Ovary (tissue), 9 donors: ENCODE measurements around the gene PARS2. TPM values are rescaled to one million over a fixed set of nuclear protein-coding genes. Genes with fewer than 3 reads are reported as not detected.

Experiments used
- DNase-seq, 5 donors: peaks; one replicate each; pipeline ENCODE4 v3.0.0-alpha.2; 2019 to 2020
- H3K27ac ChIP-seq, 2 donors: fragments of 200-600 bp; one replicate each; pipeline versions ENCODE4 v1.5.1 to v1.8.0; 2019 to 2022
- H3K27me3 ChIP-seq: fragments of 200-600 bp; one replicate; pipeline ENCODE4 v1.8.0; 2022
- H3K36me3 ChIP-seq: fragments of 200-600 bp; sonication (generic); one replicate; pipeline ENCODE4 v1.5.1; 2019
- H3K4me1 ChIP-seq: one replicate; pipeline ENCODE4 v1.8.1; 2013; ENCODE audit warnings: mild to moderate bottlenecking, moderate library complexity; ENCODE audit not compliant: insufficient read depth
- H3K4me3 ChIP-seq: fragments of 200-600 bp; sonication (generic); one replicate; pipeline ENCODE4 v1.5.1; 2017
- H3K9me3 ChIP-seq, 2 donors: fragments of 200-600 bp in 1 of 2; sonication (generic) in 1 of 2; one replicate each; pipeline versions ENCODE4 v1.5.1 to v1.8.1; 2013 to 2019; ENCODE audit warnings: mild to moderate bottlenecking in 1 of 2, moderate library complexity in 1 of 2
- EP300 ChIP-seq: sonication (generic); formaldehyde crosslinking; IDR thresholded peaks from one replicate; pipeline ENCODE4 v1.6.1; 2017; ENCODE audit warnings: antibody characterized with exemption
- POLR2A ChIP-seq: fragments of 450-650 bp; IDR thresholded peaks from one replicate; pipeline ENCODE4 v1.6.1; 2017; ENCODE audit warnings: antibody characterized with exemption, mild to moderate bottlenecking, moderate library complexity
- WGBS, 3 donors: extraction: QIAGEN DNeasy Blood & Tissue Kit in 1 of 3; methylation state at CpG; one replicate each; pipeline versions ENCODE4 v1.1.5 to v1.1.7; 2013 to 2017; 5-methylcytosine and 5-hydroxymethylcytosine counted together
- intact Hi-C, 4 donors: fragments of 100-400 bp; cut with DNase I; formaldehyde crosslinking; loops; one replicate each; pipeline versions ENCODE4 v1.11.0 to v1.15.1; 2022 to 2023
- polyA plus RNA-seq, 2 donors: library from polyadenylated mRNA; stranded (reverse); fragments of 200-250 nt in 1 of 2; fragments of 350-450 nt in 1 of 2; fragmentation: Illumina TruSeq in 1 of 2; extraction: RNeasy Lipid Tissue Mini Kit (QIAGEN cat#74804) in 1 of 2; gene quantifications; one replicate each; pipeline ENCODE4 v1.2.3, GENCODE V29; 2013 to 2014
- total RNA-seq, 7 donors: library from RNA; depleted of rRNA in 2 of 7; stranded (reverse); fragments of >200 nt in 2 of 7; fragmentation: NEBNext Ultra II Directional in 3 of 7; extraction: Animal tissue kit (Norgen Biotek cat#: 25700) in 3 of 7; gene quantifications; one replicate each; pipeline versions ENCODE4 v1.1.0 to v1.2.4, GENCODE V29; 2016 to 2023
- TF ChIP-seq, protein P1 (sequence below), 3 donors: fragments of 450-650 bp in 2 of 3; fragments of 200-600 bp in 1 of 3; IDR thresholded peaks; one replicate each; pipeline versions ENCODE4 v1.5.1 to v1.8.0; 2016 to 2022; ENCODE audit warnings: antibody characterized with exemption in 3 of 3, mild to moderate bottlenecking in 1 of 3
- donor health status: DM: no; HTN: no; CAD: no; lungs with moderate emphysema.
- donor health status: DM: no; HTN: no; CAD: no.
- donor health status: Bipolar disorder and iron deficiency.
- donor health status: DM: yes; HTN: yes; CAD: no.
- donor health status: DM: no; HTN: no; CAD: no.
- donor health status: DM: yes; HTN: yes; CAD: no.

The PARS2 gene
- total and polyA plus RNA-seq, 9 donors = 3.2 to 9.6 (median 6.4) TPM

GRCh38 chr1:54812801-54813484 lies 48.6 kb upstream of the PARS2 start:
- Histone ChIP-seq H3K9me3 (no peaks in the 10 kb centered on the region), H3K27me3 (no peaks in the 10 kb centered on the region), H3K4me3 (no peak overlapping the region), H3K36me3 (no peaks in the 10 kb centered on the region), H3K4me1 (no peaks in the 10 kb centered on the region), H3K27ac (no peak overlapping the region)
- TF ChIP-seq EP300 (no peak), POLR2A (no peak)
- TF ChIP-seq, protein P1, sequence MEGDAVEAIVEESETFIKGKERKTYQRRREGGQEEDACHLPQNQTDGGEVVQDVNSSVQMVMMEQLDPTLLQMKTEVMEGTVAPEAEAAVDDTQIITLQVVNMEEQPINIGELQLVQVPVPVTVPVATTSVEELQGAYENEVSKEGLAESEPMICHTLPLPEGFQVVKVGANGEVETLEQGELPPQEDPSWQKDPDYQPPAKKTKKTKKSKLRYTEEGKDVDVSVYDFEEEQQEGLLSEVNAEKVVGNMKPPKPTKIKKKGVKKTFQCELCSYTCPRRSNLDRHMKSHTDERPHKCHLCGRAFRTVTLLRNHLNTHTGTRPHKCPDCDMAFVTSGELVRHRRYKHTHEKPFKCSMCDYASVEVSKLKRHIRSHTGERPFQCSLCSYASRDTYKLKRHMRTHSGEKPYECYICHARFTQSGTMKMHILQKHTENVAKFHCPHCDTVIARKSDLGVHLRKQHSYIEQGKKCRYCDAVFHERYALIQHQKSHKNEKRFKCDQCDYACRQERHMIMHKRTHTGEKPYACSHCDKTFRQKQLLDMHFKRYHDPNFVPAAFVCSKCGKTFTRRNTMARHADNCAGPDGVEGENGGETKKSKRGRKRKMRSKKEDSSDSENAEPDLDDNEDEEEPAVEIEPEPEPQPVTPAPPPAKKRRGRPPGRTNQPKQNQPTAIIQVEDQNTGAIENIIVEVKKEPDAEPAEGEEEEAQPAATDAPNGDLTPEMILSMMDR (IDR thresholded peaks at IDR 0.05) = no peak
- intact Hi-C loops = loop anchor here in 2 of 4 donors (5.0 to 10.0 kb wide), 3 partner anchors 308 to 951 kb away; no protein-coding TSS in a partner anchor
- no peak for DNase-seq
- 76 to 80% (median 77%) methylated on average over 13 of the region's 13 CpGs for WGBS, 3 donors

DNA sequence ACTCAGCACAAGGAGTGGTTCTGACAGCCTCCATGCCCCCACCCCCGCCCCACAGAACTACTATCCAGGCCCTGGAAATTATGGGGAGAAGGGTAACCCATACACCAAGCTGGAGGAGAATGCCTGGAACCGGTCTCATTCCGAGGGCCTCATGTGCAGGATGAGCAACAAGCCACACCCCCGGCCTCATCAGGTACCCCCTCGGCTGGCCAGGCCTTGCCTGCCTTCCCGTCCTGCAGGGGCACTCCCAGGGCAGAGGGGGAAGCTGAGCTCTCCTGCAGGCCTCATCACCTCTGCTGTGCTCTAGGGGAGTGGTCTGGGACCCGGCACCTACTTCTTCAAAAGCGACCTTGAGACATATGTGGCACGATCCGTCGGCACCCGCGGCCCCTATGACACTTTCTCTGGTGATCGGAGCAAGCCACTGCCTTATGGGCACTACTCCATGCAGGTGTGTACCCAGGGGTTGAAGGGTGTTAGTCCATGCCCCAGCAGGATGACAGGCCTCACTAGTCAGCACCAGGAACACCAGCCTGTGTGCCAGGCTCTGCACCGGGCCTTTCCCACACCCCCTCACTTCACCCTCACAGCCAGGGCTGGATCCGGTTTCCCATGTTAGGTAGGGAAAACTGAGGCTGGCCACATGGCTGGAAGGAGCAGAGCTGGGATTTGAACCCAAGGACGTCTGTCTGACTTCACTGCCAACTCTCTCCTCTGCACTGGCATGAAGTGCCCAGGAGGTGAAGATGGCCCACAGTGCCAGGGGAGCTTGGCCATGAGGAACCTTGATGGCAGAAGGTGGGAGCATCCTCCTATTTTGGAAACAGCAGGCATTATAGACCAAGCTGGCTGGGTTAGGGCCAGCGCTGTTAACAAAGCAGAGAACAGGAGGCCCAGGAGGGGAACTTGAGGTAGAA lies 47.7 kb upstream of the PARS2 start:
- intact Hi-C loops = loop anchor here in 2 of 4 donors (5.0 to 10.0 kb wide), 3 partner anchors 307 to 950 kb away; no protein-coding TSS in a partner anchor
- H3K9me3 ChIP-seq = no peaks in the 10 kb centered on the region
- no peak overlapping the region for H3K4me3 ChIP-seq
- TF ChIP-seq EP300 (no peak), POLR2A (no peak)
- TF ChIP-seq, protein P1 (IDR thresholded peaks at IDR 0.05) = no peak
- H3K27me3 ChIP-seq = no peaks in the 10 kb centered on the region
- no peaks in the 10 kb centered on the region for H3K36me3 ChIP-seq
- 76 to 77% (median 77%) methylated on average over 18 of the region's 18 CpGs for WGBS, 3 donors
- no peaks in the 10 kb centered on the region for H3K4me1 ChIP-seq
- no peak overlapping the region for H3K27ac ChIP-seq
- DNase-seq = no peak

DNA sequence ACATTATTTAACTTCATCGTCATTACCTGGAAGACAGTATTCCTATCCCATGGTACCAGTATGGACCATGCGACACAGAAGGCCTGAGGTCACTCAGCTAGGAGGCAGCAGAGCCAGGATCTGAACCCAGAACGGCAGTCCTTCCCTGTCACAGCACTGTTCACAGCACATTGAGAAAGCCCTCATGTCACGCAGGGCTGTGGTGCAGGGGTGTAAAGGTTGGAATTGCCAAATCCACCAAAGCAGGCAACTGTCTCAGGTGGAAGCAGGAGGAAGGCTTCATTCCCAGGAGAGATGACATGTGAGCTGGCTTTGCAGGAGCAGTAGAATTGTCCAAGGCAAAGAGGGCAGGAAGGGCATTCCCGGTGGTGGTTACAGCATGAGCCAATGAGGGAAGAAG lies 46.7 kb upstream of the PARS2 start:
- H3K9me3 ChIP-seq = no peaks in the 10 kb centered on the region
- no peak for DNase-seq
- TF ChIP-seq POLR2A (no peak), EP300 (no peak)
- TF ChIP-seq, protein P1 (IDR thresholded peaks at IDR 0.05) = no peak
- no peaks in the 10 kb centered on the region for H3K36me3 ChIP-seq
- intact Hi-C loops = loop anchor here in 2 of 4 donors (5.0 to 10.0 kb wide), 3 partner anchors 306 to 949 kb away; no protein-coding TSS in a partner anchor
- H3K4me1 ChIP-seq = no peaks in the 10 kb centered on the region
- no peak overlapping the region for H3K4me3 ChIP-seq
- H3K27ac ChIP-seq = no peak overlapping the region
- no peaks in the 10 kb centered on the region for H3K27me3 ChIP-seq
- WGBS, 3 donors = 82 to 86% (median 86%) methylated on average over 5 of the region's 5 CpGs

- Histone ChIP-seq H3K4me3 (no peak overlapping the region), H3K9me3 (no peaks in the 10 kb centered on the region), H3K27me3 (no peaks in the 10 kb centered on the region), H3K4me1 (no peaks in the 10 kb centered on the region), H3K36me3 (no peaks in the 10 kb centered on the region), H3K27ac (no peak overlapping the region)
- intact Hi-C loops = loop anchor here in 2 of 4 donors (5.0 to 10.0 kb wide), 3 partner anchors 306 to 948 kb away; no protein-coding TSS in a partner anchor
- TF ChIP-seq POLR2A = no peak
- TF ChIP-seq, protein P1 (IDR thresholded peaks at IDR 0.05) = peak; percentile 39 to 84 (median 76)
- peak; percentile 48 to 80 (median 64) for DNase-seq
- WGBS, 3 donors = 27 to 32% (median 27%) methylated on average over 13 of the region's 13 CpGs
Measured at GRCh38 chr1:54810153-54810942, 46.0 kb upstream of the PARS2 start.
